Activated T-cell treated with anti-CD3 and anti-CD28 coated beads for 1 hour (primary cell): Measurements from ENCODE around the gene SDR39U1.

Source experiments
- DNase-seq: peaks from one replicate; pipeline ENCODE4 v3.0.0-alpha.2; 2020; ENCODE audit warnings: low read depth

The SDR39U1 gene

DNA sequence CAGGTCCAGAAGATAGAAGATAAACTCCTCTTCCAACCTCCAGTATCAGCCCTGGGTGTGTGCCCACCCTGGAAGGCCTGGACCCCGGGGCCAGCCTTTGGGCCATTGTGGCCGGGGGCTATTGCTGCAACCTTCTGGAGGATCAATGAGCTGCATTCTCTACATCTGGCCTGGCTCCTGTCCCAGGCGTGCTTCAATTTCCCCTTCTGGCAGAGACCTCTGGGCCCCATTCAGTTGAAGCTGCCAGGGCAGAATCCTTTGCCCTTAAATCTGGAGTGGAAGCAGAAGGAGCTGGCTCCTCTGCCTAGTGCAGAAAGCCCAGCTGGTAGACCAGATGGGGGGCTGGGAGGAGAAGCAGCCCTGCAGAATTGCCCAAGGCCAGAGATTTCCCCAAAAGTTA is 33.8 kb downstream of the SDR39U1 start:
- no peak for DNase-seq

DNA sequence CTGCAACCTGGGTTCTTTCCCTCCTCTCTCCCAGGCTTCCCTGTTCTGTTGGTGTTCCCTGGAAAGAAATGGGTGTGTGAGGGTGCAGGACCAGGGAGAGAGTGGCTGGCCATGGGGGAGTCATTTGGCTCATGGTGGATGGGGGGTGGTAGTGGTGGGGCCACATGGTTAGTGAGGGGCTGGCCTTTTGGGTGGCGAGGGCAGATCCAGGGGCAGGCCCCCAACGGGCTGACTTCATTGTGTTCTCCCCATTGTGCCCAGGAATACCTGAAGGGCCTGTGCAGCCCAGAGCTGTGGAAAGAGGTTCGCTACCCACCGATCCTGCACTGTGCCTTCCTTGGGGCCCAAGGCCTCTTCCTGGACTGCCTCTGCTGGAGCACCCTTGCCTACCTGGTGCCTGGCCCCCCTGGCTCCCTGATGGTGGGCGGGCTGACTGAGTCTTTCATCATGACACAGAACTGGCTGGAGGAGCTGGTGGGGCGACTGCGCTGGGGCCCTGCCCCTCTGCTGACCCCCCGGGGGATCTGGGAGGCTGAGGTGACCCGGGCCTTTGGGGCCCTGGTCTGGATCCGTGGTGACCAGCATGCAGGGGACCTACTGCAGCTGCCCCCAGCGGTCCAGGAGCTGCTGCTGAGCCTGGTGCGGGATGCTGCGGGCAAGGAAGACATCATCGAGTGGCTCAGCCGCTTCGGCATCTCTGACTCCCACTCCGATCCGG is 34.8 kb downstream of the SDR39U1 start:
- DNase-seq, result no peak

DNA sequence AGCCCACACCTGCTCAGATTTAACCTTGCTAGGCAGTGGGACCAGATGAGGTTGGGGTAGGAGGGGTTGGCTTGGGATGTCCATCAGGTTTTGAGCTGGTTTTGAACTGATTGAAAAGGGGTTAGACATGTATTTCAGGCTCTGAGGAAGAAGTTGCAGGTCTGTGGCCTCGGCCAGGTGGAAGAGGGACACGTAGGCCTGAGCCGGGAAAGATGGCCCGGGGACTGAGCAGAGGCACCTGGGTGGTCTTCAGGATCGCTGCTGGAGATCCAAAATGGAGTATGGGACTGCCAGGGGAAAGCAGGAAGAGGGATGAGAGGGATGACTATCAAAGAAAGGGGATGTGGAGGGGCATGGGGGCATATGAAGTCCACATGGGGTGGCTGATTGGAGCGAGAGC is 36.2 kb downstream of the SDR39U1 start:
- DNase-seq, result no peak

DNA sequence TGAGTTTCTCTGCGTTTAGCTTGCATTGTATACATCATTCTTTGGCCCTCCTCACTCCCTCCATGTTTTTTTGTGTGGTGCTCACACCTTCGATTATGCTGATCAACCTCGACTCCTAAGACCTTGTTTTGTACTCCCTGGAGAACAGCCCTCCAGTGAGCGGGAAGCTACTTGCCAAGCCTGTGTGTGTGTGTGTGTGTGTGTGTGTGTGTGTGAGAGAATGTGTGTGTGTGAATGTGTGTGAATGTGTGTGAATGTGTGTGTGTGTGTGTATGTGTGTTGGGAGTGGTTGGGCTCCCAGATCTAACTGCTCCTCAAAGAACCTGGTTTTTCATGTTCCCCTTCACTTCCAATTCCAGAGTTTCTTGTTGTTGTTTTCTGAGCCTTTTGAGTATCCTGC is 37.8 kb downstream of the SDR39U1 start:
- no peak for DNase-seq

DNA sequence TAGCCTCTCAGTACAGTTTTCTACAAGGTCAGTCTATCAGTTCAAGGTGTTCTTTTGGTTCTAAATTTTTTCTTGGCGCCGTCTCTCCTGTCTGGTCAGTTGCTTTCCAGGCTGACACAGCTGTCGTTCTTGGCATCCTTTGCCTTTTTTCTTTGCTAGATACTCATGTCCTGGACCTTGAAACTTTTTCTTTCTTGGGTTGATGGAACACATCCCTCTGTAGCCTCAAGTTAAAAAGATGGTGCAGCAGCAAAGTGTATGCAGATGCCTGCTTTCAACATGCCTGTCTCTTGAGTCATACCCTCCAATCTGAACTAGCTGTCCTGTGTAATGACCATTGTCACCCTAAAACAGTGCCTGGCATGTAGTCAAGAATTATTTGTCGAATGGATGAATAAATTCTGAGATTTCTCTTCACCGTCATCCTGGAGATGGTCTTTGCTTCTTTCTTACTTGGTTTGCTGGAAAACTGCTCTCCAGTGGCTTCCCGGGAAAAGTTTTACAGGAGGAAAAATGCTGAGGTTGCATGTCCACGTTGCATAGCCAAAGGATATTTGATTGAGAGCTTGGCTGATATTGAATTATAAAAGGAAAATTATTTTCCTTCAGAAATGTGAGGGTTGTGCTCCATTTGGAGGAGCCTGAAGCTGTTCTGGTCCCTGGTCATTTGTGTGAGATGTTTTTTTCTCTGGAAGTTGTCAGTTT is 39.1 kb downstream of the SDR39U1 start:
- no peak for DNase-seq

DNA sequence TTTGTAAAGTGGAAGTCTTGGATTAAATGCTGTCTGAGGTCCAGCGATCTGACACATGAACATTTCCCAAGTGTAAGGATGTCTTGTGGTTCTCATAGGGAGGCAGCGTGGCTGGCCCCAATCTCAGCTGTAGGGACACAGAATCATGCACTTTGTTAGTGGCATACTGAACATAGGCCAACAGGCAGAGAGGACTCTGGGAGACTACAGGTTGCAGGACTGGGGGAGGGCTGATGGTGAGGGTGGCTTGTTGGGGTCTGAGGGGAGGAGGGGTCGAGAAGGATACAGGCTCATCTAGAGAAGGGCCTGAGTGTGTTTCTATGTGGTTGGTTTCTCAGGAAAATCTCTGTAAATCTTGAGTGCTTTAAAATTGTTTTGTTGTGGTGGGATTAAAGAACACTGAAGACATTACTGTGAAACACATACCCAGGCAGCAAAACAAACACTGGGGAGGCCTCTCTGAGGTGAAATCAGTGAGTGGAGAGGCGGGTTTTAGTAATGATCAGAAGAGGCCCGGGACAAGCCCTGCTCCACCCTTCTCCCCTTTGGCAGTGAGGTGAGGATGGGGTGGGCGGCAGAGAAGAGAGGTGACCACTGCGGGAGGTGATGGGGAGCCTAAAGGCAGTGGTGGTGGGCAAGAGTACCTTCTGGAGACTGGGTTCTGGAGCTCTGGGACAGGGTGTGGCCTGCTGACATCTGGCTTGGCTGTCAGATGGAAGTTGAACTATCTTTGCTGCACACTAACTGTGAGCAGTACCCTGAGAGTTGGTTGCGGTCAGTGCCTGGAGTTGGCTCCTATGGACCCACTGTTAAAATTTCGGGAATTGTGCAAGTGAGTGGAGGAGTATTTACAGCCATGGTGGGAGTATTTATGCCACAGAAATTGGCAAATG is 40.5 kb downstream of the SDR39U1 start:
- no peak for DNase-seq

DNA sequence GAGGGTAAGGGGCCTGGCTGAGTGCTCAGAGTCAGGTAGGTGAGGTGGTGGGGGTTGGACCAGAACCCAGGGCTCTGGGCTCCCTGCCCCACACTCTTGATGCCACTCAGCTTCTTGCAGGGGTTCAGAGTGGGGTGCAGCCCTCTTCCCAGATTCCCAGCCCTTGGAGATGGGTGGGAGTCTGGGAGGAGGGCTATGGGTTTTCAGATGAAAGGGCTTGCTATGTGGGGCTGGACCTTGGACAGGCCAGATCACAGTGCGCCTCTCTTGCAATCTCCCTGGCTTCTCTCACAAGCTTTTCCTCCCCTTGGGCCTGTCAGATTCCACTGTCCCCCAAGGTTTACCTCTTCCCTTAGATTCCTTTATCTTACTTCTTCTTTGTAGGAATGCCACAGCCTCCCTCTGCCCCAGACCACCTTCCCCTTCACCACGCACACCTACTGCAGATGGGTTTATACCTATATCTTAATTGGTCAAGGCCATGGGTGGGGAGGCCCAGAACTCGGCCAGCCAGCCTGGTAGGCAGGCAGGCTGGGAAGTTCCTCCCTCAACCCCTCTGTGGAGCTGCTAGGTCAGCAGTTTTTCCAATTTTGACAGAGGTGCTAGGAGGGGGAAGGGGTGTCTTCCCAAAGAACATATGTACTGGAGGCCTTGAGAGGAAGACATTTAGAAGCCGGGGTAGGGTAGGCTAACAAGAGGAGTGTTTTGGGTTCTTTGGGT is 42.4 kb downstream of the SDR39U1 start:
- no peak for DNase-seq

DNA sequence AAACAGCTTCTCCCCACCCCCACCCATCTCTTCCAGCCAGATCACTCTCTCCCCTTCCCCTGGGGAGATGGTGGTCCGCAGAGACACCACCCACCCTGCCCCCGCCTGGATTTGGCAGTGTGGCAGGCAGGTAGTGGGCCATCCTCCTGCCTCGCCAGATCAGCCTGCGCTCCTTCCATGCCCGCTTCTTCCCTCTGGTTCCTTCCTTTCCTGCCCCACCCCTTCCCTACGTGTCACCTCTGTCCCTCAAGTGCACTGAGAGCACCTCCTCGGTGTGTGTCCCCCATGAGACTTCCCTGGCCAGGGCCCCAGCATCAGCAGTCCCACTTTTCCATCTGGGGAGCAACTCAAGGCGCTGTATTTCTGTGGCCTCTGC is 43.1 kb downstream of the SDR39U1 start:
- no peak for DNase-seq

DNA sequence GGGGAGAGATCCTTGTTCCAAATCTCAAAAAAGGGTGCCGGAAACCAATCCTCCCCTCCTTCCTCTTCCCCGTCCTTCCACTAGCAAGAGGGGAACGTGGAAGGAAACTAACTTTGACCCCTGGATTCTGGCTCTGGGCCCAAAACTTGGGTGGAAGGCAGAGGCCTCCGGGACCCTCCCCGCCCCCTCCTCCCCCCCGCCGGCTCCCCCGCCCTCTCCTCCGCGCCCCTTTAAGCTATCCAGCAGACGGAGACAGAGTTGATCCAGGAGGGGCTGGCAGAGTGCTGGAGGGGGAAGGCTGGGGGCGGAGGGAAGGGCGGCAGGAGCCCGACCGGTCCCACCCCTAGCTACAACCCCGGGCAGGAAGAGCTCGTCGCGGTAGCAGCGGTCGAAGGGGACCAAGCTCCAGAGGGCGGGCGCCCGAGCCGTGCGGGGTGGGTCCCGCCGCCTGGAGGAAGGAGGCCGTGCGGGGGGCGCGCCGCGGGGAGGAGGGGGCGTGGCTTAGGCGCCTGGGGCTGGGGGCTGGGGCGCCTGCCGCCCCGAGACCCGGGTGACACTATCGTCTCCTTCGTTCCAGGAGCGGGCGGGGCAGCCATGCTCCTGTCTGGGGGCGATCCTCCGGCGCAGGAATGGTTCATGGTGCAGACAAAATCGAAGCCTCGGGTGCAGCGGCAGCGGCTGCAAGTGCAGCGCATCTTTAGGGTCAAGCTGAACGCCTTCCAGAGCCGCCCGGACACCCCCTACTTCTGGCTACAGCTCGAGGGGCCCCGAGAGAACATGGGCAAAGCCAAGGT is 43.7 kb downstream of the SDR39U1 start, which contains the start of gene NYNRIN:
Gene NYNRIN, plus strand, starts transcription at position 351 of the 794 bp plus-strand sequence. Its CDS starts 244 bp downstream, at position 595.
- DNase-seq, result peak; percentile 5

DNA sequence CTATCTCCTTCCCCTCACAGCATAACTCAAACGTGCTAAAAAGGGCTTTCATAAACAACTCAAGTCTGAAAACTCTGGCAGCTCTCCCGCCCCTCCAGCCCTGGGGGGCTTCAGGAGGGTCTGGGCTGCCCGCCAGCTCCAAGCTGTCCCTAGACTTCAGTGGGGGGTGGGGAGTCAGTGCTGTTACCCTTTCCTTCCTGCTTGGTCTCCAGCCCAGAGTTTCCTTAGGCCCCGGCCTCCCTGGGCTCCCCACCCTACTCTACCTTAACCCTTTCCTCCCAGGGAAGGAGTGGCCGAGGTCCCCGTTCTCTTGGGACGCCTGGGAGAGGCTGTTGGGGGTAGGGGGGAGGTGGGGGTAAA is 44.3 kb downstream of the SDR39U1 start:
- no peak for DNase-seq

DNA sequence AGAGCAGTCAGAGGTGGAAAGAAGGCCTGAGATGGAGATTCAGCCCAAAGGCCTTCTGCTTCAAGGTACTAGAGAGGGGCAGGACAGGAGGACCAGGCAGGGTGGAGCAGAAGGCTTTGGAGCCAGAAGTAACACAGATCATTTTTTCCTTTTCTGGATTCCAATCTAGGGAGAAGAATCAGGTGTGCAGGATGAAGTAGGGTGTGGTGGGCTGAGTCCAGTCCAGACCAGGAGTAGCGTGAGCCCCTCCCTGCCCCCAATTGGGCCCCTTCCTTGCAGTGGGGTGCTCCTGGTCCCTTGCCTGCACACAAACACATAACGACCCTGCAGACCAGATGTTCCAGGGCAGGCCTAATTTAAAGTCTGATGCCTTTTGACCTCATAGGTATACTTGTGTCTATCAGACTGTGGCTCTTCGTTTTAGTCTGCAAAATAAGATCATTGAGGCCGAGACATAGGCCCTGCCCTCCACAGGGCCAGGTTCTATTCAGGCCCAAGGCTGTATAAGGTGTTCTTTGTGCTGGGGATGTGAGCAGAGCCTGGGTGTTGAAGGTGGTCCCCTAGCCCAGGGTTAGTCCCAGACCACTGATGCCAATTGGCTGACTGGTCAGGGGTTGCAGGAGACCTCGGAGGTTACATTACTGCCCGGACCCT is 44.8 kb downstream of the SDR39U1 start:
- DNase-seq, result no peak

DNA sequence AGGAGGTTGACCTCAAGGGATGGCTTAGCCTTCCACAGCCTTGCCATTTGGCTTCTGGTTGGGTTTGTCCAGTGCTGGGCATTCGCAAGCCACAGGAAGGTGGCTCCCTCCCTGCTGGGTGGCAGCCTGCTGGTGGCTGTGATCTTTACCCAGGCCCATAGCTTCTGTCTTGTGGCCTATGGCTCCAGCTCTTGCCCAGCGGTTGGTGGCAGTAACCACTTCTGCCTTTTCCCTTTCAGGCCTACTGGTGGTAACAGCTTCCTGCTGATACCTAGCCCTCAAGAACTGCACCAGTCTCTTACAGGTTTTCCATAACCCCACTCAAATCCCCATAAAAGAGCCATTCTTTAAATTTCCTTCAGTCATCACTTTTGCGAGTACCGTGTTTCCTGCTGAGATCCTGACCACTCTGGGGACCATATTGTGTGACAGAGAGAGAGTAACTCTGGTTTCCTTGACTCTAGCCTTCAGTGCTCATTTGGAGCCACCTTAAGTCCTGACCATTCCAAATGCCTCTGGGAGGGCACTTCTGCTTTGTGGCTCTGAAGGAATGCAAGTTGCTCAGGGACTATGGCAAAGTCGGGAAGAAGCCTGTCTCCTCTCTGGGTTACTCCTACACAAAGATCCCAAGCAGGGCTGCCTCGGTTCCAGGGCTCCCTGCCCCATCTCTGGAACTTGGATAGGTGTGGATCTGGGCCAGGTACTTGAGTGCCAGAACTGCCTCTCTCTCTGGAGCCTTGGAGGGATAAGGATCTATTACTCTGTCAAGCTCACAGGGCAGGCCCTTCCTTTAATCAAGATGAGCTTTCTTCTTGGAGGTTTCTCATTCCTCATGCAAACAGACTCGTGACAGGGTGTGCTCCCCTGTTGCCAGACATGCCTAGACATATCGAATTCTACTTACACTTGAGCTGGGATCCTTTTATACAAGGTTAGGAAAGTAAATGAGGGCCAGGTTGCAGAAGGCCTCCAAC is 46.7 kb downstream of the SDR39U1 start:
- DNase-seq, result no peak

DNA sequence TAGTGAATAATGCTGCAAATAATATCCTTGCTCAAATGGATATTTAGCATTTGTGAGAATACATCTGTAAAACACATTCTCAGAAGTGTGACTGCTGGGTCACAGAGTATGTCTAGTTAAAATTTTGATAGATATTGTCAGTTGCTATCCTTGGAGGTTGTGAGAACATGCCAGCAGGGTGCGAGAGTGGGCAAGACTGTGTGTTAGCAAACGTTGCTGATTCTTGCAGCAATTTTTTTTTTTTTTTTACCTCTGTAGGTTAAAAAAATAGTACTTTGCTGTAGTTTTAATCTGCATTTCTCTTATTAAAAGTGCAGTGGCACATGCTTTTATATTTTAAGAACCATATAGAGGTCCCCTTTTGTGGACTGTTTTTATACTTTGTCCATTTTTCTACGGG is 48.3 kb downstream of the SDR39U1 start:
- no peak for DNase-seq

DNA sequence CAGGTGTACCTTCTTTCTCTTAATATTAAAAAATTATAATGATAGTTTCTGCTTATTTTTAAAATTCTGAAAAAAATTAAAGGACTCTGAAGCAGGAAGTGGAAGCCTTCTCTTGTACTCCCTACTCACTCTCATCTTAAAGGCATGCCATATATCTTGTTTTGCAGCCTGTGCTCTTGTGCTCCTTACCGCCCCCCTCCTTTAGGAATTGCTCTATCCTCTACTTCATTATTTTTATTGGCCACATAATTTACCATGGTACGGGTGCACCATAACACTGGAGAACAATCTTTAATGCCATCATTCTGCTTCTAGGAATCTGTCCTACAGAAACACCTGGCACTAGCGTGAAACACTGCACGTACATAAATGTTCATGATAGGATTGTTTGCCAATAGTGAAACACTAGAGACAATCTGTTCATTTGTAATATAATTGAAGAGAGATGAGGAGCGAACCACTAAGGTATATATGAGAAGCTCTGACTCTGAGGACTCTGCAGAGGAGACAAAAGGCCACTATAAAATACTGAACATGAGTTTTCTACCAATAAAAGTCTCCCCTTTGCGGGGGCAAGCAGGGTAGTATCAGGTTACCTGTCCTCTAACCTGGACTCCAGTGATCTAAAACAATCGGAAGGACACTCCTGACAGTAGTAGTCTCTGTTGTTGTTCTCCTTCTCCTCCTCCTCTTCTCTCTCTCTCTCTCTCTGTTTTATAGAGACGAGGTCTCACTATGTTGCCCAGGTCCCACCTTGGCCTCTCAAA is 50.1 kb downstream of the SDR39U1 start:
- no peak for DNase-seq

DNA sequence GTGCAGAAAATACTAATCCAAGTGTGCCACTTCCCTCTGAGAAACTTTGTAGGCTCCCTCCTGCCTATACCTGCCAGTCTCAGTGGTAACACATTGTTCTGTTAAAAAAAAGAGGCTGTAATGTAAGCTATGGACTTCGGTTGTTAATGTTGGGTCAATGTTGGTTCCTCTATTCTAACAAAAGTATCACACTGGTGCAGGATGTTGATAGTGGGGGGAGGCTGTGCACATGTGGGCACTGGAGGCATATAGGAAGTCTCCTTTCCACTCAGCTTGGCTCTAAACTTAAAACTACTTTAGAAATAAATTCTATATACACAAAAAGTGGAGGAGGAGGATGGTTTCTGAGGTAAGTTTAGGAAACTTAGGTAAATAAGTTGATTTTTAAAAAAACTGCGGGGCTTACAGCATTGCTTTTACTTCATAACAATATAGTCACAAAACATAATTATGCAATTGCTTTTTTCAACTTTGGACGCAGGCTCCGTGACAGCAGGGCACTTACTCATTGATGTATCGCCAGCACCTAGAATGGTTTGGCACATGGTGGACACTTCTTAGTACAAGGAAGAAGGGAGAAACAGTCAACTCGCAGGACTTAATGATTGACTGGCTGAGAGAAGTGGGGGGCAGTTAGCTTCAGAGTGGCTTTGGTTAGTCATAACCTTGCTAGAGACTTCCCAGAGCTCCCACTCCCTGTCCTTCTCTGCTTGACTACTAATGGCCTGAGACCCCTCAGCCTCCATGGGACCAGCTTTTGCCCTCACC is 51.7 kb downstream of the SDR39U1 start:
- DNase-seq, result no peak
